MCF 10A (cell line): ENCODE data around the gene TMEM80. TPM values are rescaled to one million over a fixed set of nuclear protein-coding genes. Genes with fewer than 3 reads are reported as not detected.

Experiments used
- BruUV-seq: library from RNA; stranded (reverse); fragments of 400-500 nt; replicated peaks from 2 replicates; lab custom pipeline; 2021; lab: Mats Ljungman, UMichigan
- CTCF ChIA-PET: fragments of 300-600 bp; sonication (Branson Sonifier 250); formaldehyde crosslinking; extraction: SDS; loops from one replicate; lab custom pipeline; 2021; ENCODE audit warnings: antibody characterized with exemption, inconsistent platforms; lab: Yijun Ruan, JAX
- POLR2A ChIA-PET: fragments of 300-600, 350-650 bp; sonication (Branson Sonifier 250); formaldehyde crosslinking; extraction: SDS; loops from one replicate; lab custom pipeline; 2020; ENCODE audit warnings: antibody characterized with exemption, inconsistent platforms; lab: Yijun Ruan, JAX
- DNase-seq: peaks from one replicate; pipeline ENCODE4 v3.0.0-alpha.2; 2018; ENCODE audit not compliant: unreplicated experiment
- H3K27ac Mint-ChIP-seq: one replicate; pipeline ENCODE4 v1.8.0; 2022; ENCODE audit warnings: mild to moderate bottlenecking, low read depth, mixed read lengths; ENCODE audit not compliant: unreplicated experiment
- H3K27me3 Mint-ChIP-seq: one replicate; pipeline ENCODE4 v1.8.0; 2022; ENCODE audit warnings: mixed read lengths; ENCODE audit not compliant: insufficient read depth, unreplicated experiment
- H3K36me3 Mint-ChIP-seq: one replicate; pipeline ENCODE4 v1.8.0; 2022; ENCODE audit warnings: mild to moderate bottlenecking, moderate library complexity, mixed read lengths; ENCODE audit not compliant: insufficient read depth, unreplicated experiment
- H3K4me1 Mint-ChIP-seq: one replicate; pipeline ENCODE4 v1.8.0; 2022; ENCODE audit warnings: mixed read lengths; ENCODE audit not compliant: insufficient read depth, unreplicated experiment
- H3K4me3 Mint-ChIP-seq: one replicate; pipeline ENCODE4 v1.8.0; 2022; ENCODE audit warnings: mild to moderate bottlenecking, moderate library complexity, mixed read lengths; ENCODE audit not compliant: unreplicated experiment
- H3K9me3 Mint-ChIP-seq: one replicate; pipeline ENCODE4 v1.8.0; 2022; ENCODE audit warnings: mixed read lengths; ENCODE audit not compliant: unreplicated experiment
- CTCF ChIP-seq: fragments of 200-600 bp; IDR thresholded peaks from one replicate; pipeline ENCODE4 v1.8.0; 2022; ENCODE audit warnings: antibody characterized with exemption, mild to moderate bottlenecking; ENCODE audit not compliant: unreplicated experiment
- intact Hi-C: fragments of 100-400 bp; cut with micrococcal nuclease; formaldehyde crosslinking; loops from 2 replicates; pipeline ENCODE4 v1.14.1; 2022
- total RNA-seq: library from RNA; stranded (reverse); gene quantifications from 2 replicates; pipeline ENCODE4 v1.2.3, GENCODE V29; 2022

TMEM80 gene
- total RNA-seq, 1 experiment from 2014 or later = 12.8 TPM

- Mint-ChIP-seq H3K27me3 (no peaks in the 10 kb centered on the region), H3K4me1 (no peaks in the 10 kb centered on the region), H3K9me3 (no peaks in the 10 kb centered on the region), H3K27ac (no peak overlapping the region), H3K4me3 (no peak overlapping the region), H3K36me3 (peaks cover 68% of the 10 kb centered on the region)
- DNase-seq = no peak
- no peak for TF ChIP-seq CTCF
- POLR2A ChIA-PET = interaction anchor here (0.5 to 1.0 kb wide), 2 partner anchors 10 to 447 kb away, joined by 3 to 4 read pairs; no protein-coding TSS in a partner anchor
- CTCF ChIA-PET = interaction anchor here (0.6 to 1.4 kb wide), 2 partner anchors 63 to 161 kb away, joined by 3 read pairs; no protein-coding TSS in a partner anchor
- BruUV-seq = no TSS peak
- intact Hi-C loops = loop anchor here (10.0 kb wide), 1 partner anchor 156 kb away; the partner anchor contains the start of genes LMNTD2 and RASSF7
Measured at GRCh38 chr11:720642-721246, 25.1 kb downstream of the TMEM80 start.

- peaks cover 70% of the 10 kb centered on the region for H3K36me3 Mint-ChIP-seq
- DNase-seq = no peak
- H3K9me3 Mint-ChIP-seq = no peaks in the 10 kb centered on the region
- H3K27me3 Mint-ChIP-seq = no peaks in the 10 kb centered on the region
- intact Hi-C loops = loop anchor here (10.0 kb wide), 1 partner anchor 156 kb away; the partner anchor contains the start of genes LMNTD2 and RASSF7
- H3K4me3 Mint-ChIP-seq = no peak overlapping the region
- no peaks in the 10 kb centered on the region for H3K4me1 Mint-ChIP-seq
- ChIA-PET CTCF (interaction anchor here (0.6 to 1.4 kb wide), 2 partner anchors 63 to 161 kb away, joined by 3 read pairs; no protein-coding TSS in a partner anchor), POLR2A (interaction anchor here (0.5 to 1.0 kb wide), 2 partner anchors 9 to 447 kb away, joined by 3 to 4 read pairs; no protein-coding TSS in a partner anchor)
- TF ChIP-seq CTCF = no peak
- BruUV-seq = TSS peak; percentile 32
- H3K27ac Mint-ChIP-seq = no peak overlapping the region
Measured at GRCh38 chr11:721247-721740, 25.7 kb downstream of the TMEM80 start.

- peaks cover 65% of the 10 kb centered on the region for H3K36me3 Mint-ChIP-seq
- no peaks in the 10 kb centered on the region for H3K9me3 Mint-ChIP-seq
- no peaks in the 10 kb centered on the region for H3K27me3 Mint-ChIP-seq
- intact Hi-C loops = loop anchor here (10.0 kb wide), 1 partner anchor 157 kb away; the partner anchor contains the start of genes LMNTD2 and RASSF7
- BruUV-seq = no TSS peak
- ChIA-PET POLR2A (interaction anchor here (1.4 kb wide), 1 partner anchor 26 kb away, joined by 3 read pairs; the partner anchor contains the start of genes DEAF1 and TMEM80), CTCF (interaction anchor here (0.6 to 3.6 kb wide), 3 partner anchors 26 to 59 kb away, joined by 3 to 18 read pairs (median 3); partner anchors contain the start of genes DEAF1 and TMEM80)
- no peak for DNase-seq
- TF ChIP-seq CTCF = no peak
- H3K4me3 Mint-ChIP-seq = no peak overlapping the region
- no peak overlapping the region for H3K27ac Mint-ChIP-seq
- H3K4me1 Mint-ChIP-seq = peaks cover 4% of the 10 kb centered on the region
Measured at GRCh38 chr11:721741-722345, 26.2 kb downstream of the TMEM80 start.
